GM21825 (cell line): Measurements from ENCODE around the gene USP1.
A peak's percentile ranks its signal among the peaks of the same experiment; 100 is the strongest.

Experiments
- ATAC-seq: cut with Tn5 transposase; IDR thresholded peaks from one replicate; pipeline ENCODE4 v1.9.1; 2021; ENCODE audit warnings: mild to moderate bottlenecking, moderate library complexity; ENCODE audit not compliant: unreplicated experiment

Gene USP1

GRCh38 chr1:62425041-62425440, 11.8 kb upstream of the USP1 start:
- ATAC-seq, result no peak

GRCh38 chr1:62426237-62426636, 10.6 kb upstream of the USP1 start:
- no peak for ATAC-seq

GRCh38 chr1:62426794-62427193, 10.1 kb upstream of the USP1 start:
- no peak for ATAC-seq

GRCh38 chr1:62428351-62428750, 8.5 kb upstream of the USP1 start:
- no peak for ATAC-seq

- ATAC-seq, result no peak
Measured at GRCh38 chr1:62429581-62429980, 7.3 kb upstream of the USP1 start.

GRCh38 chr1:62433861-62434617, 2.8 kb upstream of the USP1 start:
- no peak for ATAC-seq

GRCh38 chr1:62434618-62435001, 2.2 kb upstream of the USP1 start:
- ATAC-seq, result no peak

- no peak for ATAC-seq
Measured at GRCh38 chr1:62435231-62436038, 1.4 kb upstream of the USP1 start.

- ATAC-seq, result peak; percentile 60
Measured at GRCh38 chr1:62436039-62436465, 797 bp upstream of the USP1 start.

- ATAC-seq, result no peak
Measured at GRCh38 chr1:62437273-62437940, 558 bp downstream of the USP1 start.

- no peak for ATAC-seq
Measured at GRCh38 chr1:62438163-62438562, 1.3 kb downstream of the USP1 start.

GRCh38 chr1:62439652-62440371, 3.0 kb downstream of the USP1 start:
- ATAC-seq, result peak; percentile 35

- no peak for ATAC-seq
Measured at GRCh38 chr1:62444701-62445100, 7.9 kb downstream of the USP1 start.

- ATAC-seq, result no peak
Measured at GRCh38 chr1:62448221-62448933, 11.5 kb downstream of the USP1 start.

- no peak for ATAC-seq
Measured at GRCh38 chr1:62450301-62450700, 13.5 kb downstream of the USP1 start.

GRCh38 chr1:62452951-62453350, 16.1 kb downstream of the USP1 start:
- ATAC-seq, result no peak

- ATAC-seq, result no peak
Measured at GRCh38 chr1:62457955-62458354, 21.1 kb downstream of the USP1 start.

- ATAC-seq, result no peak
Measured at GRCh38 chr1:62462370-62462769, 25.5 kb downstream of the USP1 start.

- no peak for ATAC-seq
Measured at GRCh38 chr1:62467092-62467491, 30.2 kb downstream of the USP1 start.

GRCh38 chr1:62476525-62477219, 39.8 kb downstream of the USP1 start:
- no peak for ATAC-seq
